HFFc6 (cell line): ENCODE data around the gene CHD5. TPM values are rescaled to one million over a fixed set of nuclear protein-coding genes. Genes with fewer than 3 reads are reported as not detected.

Experiments used
- DNase-seq: peaks from one replicate; pipeline ENCODE4 v3.0.0-alpha.2; 2018
- H3K27ac Mint-ChIP-seq: 2 replicates; pipeline ENCODE4 v1.8.0; 2020; ENCODE audit warnings: mild to moderate bottlenecking, mixed read lengths
- H3K27me3 Mint-ChIP-seq: 2 replicates; pipeline ENCODE4 v1.8.0; 2021; ENCODE audit warnings: mild to moderate bottlenecking, moderate library complexity, mixed read lengths; ENCODE audit not compliant: insufficient read depth
- H3K36me3 Mint-ChIP-seq: 2 replicates; pipeline ENCODE4 v1.8.0; 2021; ENCODE audit warnings: low read depth, mixed read lengths
- H3K4me1 Mint-ChIP-seq: 2 replicates; pipeline ENCODE4 v1.8.0; 2020; ENCODE audit warnings: low read depth, mixed read lengths
- H3K4me3 Mint-ChIP-seq: 2 replicates; pipeline ENCODE4 v1.8.0; 2020; ENCODE audit warnings: mild to moderate bottlenecking, moderate library complexity, mixed read lengths
- H3K9me3 Mint-ChIP-seq: 2 replicates; pipeline ENCODE4 v1.8.0; 2020; ENCODE audit warnings: mild to moderate bottlenecking, mixed read lengths
- CTCF ChIP-seq: fragments of 200-600 bp; sonication (generic); IDR thresholded peaks from 2 replicates; pipeline ENCODE4 v1.5.0; 2021; ENCODE audit warnings: antibody characterized with exemption, mild to moderate bottlenecking
- total RNA-seq, 6 experiments: library from RNA; stranded (reverse); fragmentation: NEBNext Ultra II Directional; extraction: Animal tissue kit (Norgen Biotek cat#: 25700); gene quantifications; 2 replicates in 1 of 6; 3 replicates in 5 of 6; pipeline ENCODE4 v1.2.3, GENCODE V29; 2021

The CHD5 gene
- total RNA-seq, 6 experiments from 2014 or later, result 0.05 to 0.36 (median 0.16) TPM; not detected in 2

- peaks cover 17% of the 10 kb centered on the region for H3K4me1 Mint-ChIP-seq
- TF ChIP-seq CTCF, result no peak
- H3K4me3 Mint-ChIP-seq, result no peak overlapping the region
- no peaks in the 10 kb centered on the region for H3K9me3 Mint-ChIP-seq
- no peak overlapping the region for H3K27ac Mint-ChIP-seq
- peaks cover 9% of the 10 kb centered on the region for H3K27me3 Mint-ChIP-seq
- no peak for DNase-seq
- H3K36me3 Mint-ChIP-seq, result no peaks in the 10 kb centered on the region
Observed at GRCh38 chr1:6096243-6097116, 83.6 kb downstream of the CHD5 start.

- Mint-ChIP-seq H3K4me3 (no peak overlapping the region), H3K27ac (no peak overlapping the region), H3K36me3 (no peaks in the 10 kb centered on the region), H3K9me3 (no peaks in the 10 kb centered on the region), H3K27me3 (peaks cover 4% of the 10 kb centered on the region), H3K4me1 (peaks cover 17% of the 10 kb centered on the region)
- TF ChIP-seq CTCF, result no peak
- no peak for DNase-seq
Observed at GRCh38 chr1:6095511-6096242, 84.4 kb downstream of the CHD5 start.

- TF ChIP-seq CTCF, result no peak
- no peaks in the 10 kb centered on the region for H3K9me3 Mint-ChIP-seq
- H3K4me3 Mint-ChIP-seq, result no peak overlapping the region
- peaks cover 4% of the 10 kb centered on the region for H3K27me3 Mint-ChIP-seq
- H3K4me1 Mint-ChIP-seq, result peaks cover 17% of the 10 kb centered on the region
- H3K27ac Mint-ChIP-seq, result no peak overlapping the region
- H3K36me3 Mint-ChIP-seq, result no peaks in the 10 kb centered on the region
- DNase-seq, result no peak
Observed at GRCh38 chr1:6094801-6095505, 85.2 kb downstream of the CHD5 start.

- H3K27me3 Mint-ChIP-seq, result peaks cover 4% of the 10 kb centered on the region
- H3K27ac Mint-ChIP-seq, result no peak overlapping the region
- H3K4me1 Mint-ChIP-seq, result peaks cover 17% of the 10 kb centered on the region
- no peak for DNase-seq
- TF ChIP-seq CTCF, result no peak
- no peaks in the 10 kb centered on the region for H3K9me3 Mint-ChIP-seq
- H3K4me3 Mint-ChIP-seq, result no peak overlapping the region
- no peaks in the 10 kb centered on the region for H3K36me3 Mint-ChIP-seq
Observed at GRCh38 chr1:6094246-6094645, 85.9 kb downstream of the CHD5 start.

GRCh38 chr1:6093611-6094010 lies 86.5 kb downstream of the CHD5 start:
- no peak overlapping the region for H3K4me3 Mint-ChIP-seq
- H3K36me3 Mint-ChIP-seq, result no peaks in the 10 kb centered on the region
- peaks cover 4% of the 10 kb centered on the region for H3K27me3 Mint-ChIP-seq
- no peaks in the 10 kb centered on the region for H3K9me3 Mint-ChIP-seq
- no peak for TF ChIP-seq CTCF
- DNase-seq, result no peak
- no peak overlapping the region for H3K27ac Mint-ChIP-seq
- H3K4me1 Mint-ChIP-seq, result peaks cover 15% of the 10 kb centered on the region
